Epithelial cell of prostate (primary cell): Measurements from ENCODE around the gene HSPA1A.
A peak's percentile ranks its signal among the peaks of the same experiment; 100 is the strongest.
"Not testable (repeated sequence)": the region's sequence is repeated elsewhere in the genome, so short reads cannot be mapped to it uniquely, and the experiment has no call there.

Source experiments
- DNase-seq: peaks from one replicate; pipeline ENCODE4 v3.0.0-alpha.2; 2011; ENCODE audit warnings: low read depth, low spot score
- H3K27ac ChIP-seq: fragments of 450-650 bp; 2 replicates; pipeline ENCODE4 v1.5.1; 2017; ENCODE audit warnings: mild to moderate bottlenecking

Gene HSPA1A

DNA sequence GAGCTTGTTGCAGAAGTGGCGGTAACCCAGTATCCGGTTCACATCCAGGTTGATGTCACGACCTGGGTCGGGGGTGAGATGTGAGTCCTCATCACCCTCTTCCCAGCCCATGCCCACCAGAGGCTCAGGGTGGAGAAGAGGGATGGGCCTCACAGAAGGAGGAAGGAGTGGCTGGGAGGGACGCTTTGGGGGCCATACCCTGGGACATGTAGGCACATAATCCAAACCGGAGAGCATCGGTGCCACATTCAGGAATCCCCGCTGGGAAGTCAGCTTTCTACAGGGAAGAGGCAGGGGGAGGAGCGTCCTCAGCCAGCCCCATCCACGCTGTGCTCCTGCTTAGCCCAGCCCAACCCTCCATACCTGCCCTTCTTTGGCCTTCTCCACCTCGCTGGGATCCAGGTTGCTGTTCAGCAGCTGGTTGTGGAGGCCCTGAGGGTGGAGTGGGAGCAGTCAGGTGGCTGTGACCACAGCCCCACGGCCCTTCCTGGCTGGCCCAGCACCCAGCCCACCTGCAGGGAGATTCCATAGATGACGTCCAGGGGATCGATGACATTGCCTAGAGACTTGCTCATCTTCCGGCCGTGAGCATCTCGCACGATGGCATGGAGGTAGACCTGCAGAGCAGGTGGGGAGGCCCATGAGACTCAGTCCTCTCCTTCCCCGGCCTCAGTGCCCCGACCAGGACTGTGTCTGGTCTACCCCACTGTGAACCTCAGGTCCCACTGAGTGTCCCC lies 34.7 kb upstream of the HSPA1A start:
- H3K27ac ChIP-seq = no peak overlapping the region
- DNase-seq = no peak

DNA sequence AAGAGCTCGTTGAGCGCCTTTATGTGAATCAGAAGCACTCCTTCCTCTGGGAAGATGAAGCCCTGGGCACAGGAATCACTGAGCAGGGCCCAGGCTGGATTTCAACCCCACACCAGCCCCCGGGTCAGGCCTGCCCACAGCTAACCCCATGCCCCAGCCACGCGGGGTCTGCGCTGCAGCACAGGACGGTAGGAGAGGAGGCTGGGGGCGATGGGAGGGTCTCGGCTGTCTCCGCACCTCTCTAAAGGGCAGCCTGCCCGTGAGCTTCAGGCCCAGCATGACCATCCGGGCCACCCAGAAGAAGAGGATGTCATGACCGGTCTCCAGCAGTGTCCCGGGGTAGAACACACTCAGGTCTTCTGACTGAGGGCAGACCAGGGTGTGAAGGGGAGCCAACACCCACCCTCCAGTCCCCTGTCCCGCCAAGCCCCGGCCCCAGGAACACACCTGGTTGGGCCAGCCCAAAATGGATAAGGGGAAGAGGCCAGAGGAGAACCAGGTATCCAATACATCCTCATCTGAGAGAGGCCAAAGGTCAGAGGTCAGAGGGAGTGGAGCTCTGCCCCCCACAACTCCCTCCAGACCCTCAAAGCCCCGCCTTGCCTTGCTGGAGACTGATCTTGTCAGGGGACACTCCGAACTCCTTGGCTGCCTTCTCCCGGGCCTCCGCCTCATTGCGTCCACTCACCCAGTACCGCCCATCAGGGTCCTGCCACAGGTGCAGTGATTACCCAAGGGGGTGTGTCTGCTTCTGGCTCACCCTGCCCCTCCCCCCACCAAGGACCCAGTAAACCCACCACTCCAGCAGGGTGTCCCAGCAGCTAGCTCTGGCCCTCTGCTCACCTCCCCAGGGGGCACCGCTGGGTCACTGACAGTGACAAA lies 33.9 kb upstream of the HSPA1A start:
- H3K27ac ChIP-seq = no peak overlapping the region

DNA sequence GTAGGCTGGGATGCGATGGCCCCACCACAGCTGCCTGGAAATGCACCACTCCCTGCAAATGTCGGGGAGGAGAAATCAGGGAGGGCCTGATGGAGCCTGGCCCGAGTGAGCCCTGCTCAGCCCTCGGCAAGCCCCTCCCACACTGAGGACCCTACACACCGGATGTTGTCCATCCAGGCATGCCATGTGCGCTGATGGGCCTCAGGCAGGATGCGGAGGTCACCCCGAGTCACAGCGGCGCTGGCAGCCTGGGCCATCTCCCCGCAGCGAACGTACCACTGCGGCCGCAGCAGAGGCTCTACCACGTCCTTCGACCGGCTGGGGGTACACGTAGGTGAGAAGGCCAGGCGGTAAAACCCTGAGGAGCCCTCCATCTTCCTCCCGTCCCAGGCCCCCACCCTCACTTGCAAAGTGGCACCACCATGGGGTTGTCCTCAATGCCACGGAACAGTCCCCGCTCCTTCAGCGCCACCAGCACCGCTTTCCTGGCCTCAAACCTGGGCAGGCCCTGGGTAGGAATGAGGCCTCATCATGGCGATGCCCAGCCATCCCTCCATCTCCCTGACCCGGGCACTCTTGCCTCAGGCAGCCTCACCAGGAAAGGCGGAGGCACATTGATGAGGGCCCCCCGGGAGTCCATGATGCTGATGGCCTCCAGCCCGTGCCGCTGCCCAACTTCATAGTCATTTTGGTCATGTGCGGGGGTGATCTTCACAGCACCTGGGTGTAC lies 33.1 kb upstream of the HSPA1A start:
- no peak overlapping the region for H3K27ac ChIP-seq
- no peak for DNase-seq

More for the DNA sequence above, 33.9 kb upstream of the HSPA1A start:
- no peak for DNase-seq

- DNase-seq = no peak
- no peak overlapping the region for H3K27ac ChIP-seq
Measured at GRCh38 chr6:31784098-31784925, 31.0 kb upstream of the HSPA1A start.

DNA sequence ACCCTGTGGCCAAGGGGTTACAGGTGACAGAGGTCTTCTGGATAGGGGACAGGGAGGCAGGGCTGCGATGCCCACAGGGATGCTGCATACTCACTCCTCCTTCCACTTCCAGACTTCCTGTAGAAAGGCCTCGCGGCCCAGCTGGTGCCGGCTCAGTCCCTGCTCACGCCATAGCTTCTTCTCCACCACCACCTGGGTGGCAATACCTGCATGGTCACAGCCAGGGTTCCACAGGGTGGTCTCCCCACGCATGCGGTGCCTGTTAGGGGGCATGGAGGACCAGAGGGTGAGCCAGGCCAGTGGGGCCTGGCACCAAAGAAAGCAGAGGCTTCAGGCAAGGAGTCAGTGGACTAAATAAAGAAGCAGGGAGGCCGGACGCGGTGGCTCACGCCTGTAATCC lies 29.9 kb upstream of the HSPA1A start:
- no peak overlapping the region for H3K27ac ChIP-seq
- no peak for DNase-seq

GRCh38 chr6:31791324-31792089 lies 23.8 kb upstream of the HSPA1A start:
- H3K27ac ChIP-seq = peak overlapping the region; percentile 94
- DNase-seq = no peak

DNA sequence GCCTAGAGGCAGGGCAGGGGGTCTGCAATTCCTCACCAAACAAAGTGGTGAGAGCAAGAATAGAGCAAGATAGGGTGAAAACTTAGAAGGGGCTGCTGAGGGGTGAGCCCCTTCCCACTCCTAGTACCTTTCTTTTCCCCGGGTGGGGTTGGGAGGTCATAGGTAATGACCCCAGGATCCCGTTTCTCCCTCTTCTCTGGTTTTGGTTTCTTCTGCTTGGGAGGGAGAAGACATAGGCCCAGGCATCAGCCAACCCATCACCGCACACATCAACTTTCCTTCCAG lies 23.3 kb upstream of the HSPA1A start:
- H3K27ac ChIP-seq = peak overlapping the region; percentile 94
- DNase-seq = no peak

DNA sequence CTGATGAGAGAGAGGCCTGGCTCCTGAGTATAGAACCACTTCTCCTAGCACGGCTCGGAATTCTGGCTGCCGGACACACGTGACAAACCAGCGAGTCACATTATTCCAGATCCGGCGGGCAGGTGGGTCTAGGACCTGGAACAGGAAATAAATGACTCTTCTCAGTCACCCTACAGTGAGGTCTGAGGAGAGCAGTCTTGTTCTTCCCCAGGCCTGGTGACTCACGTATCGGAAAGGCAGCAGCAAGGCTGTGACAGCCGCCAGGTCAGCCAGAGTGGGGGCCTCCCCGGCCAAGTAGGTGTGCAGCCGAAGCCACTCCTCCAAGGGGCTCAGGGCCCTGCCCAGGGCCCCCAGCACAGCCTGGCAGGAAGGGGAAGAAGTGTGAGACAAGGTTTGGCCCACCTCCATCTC lies 22.6 kb upstream of the HSPA1A start:
- H3K27ac ChIP-seq = peak overlapping the region; percentile 94
- DNase-seq = peak; percentile 66

- not testable (repeated sequence) for DNase-seq
- H3K27ac ChIP-seq = peak overlapping the region; percentile 94
Measured at GRCh38 chr6:31793927-31794245, 21.5 kb upstream of the HSPA1A start.

GRCh38 chr6:31794294-31794865 lies 21.0 kb upstream of the HSPA1A start:
- no peak for DNase-seq
- H3K27ac ChIP-seq = peak overlapping the region; percentile 94

DNA sequence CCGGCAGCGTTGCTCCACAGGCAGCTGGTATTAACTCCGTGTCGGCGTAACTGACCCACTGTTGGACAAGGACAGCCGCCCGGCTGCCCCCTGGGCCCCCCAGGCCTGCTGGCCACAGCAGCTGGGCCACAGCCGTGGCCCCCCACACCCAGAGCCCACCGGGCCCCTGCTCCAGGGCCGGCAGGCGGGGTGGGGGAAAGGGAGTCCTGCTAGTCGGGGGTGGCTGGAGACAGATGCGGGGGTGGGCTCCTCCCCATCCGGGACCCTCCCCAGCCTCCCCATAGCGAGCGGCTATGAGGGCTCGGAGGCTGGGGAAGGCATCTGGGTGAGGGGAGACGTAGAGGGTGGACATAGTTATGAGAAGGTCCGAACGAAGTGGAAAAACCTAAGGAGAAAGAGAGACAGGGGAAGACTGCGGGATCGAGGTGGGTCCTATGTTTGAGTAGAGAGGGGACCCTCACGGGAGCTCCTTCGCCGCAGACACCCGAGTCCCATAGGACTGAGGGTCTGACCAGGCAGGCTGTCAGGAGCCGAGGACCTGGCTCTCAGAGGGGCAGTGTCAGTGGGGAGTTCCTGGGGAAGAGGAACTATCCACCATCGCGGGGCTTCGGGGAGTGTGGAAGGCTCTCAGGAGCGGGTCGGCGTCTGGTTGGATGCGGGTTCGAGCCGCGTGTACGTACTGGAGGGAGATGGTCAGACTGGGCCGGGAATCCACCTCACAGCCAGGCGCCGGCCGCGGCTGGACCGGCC lies 20.3 kb upstream of the HSPA1A start:
- DNase-seq = no peak
- H3K27ac ChIP-seq = peak overlapping the region; percentile 94

GRCh38 chr6:31795616-31796298 lies 19.6 kb upstream of the HSPA1A start, which contains the start of gene VARS1:
Gene VARS1, minus strand, starts transcription at chr6:31795752. Its CDS starts 535 bp downstream, at chr6:31795217.
- peak; percentile 52 for DNase-seq
- peak within 1 kb of the TSS; percentile 94 for H3K27ac ChIP-seq

- DNase-seq = no peak
- peak overlapping the region; percentile 94 for H3K27ac ChIP-seq
Measured at GRCh38 chr6:31796993-31797385, 18.4 kb upstream of the HSPA1A start.

GRCh38 chr6:31797588-31797987 lies 17.8 kb upstream of the HSPA1A start:
- DNase-seq = no peak
- H3K27ac ChIP-seq = peak overlapping the region; percentile 94

GRCh38 chr6:31799781-31800180 lies 15.6 kb upstream of the HSPA1A start:
- H3K27ac ChIP-seq = no peak overlapping the region
- no peak for DNase-seq

DNA sequence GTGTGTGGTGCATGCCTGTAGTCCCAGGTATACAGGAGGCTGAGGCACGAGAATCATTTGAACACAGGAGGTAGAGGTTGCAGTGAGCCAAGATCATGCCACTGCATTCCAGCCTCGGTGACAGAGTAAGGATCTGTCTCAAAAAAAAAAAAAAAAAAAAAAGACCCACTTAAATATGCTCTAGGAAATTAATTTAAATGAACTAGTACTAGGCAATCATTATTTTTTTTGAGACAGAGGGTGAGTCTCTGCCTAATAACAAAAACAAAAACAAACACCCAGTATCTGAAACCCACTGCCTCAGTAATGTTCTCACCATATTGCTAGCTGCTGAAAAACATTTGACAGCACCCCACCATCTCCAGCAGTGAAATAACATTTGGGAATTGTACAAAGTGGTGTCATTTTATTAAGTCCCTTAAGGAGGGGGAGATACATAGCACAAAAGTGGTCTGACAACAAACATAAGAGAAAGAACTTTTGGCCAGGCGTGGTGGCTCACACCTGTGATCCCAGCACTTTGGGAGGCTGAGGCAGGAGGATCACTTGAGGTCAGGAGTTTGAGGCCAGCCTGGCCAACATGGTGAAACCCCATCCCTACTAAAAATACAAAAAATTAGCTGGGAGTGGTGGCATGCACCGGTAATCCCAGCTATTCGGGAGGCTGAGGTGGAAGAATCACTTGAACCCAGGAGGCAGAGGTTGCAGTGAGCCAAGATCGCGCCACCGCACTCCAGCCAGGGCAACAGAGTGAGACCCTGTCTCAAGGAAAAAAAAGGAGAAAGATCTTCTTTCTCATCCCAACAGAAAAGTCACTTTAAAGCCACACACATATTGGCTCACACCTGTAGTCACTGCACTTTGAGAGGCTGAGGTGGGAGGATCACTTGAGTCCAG lies 14.1 kb upstream of the HSPA1A start:
- not testable (repeated sequence) for H3K27ac ChIP-seq

DNA sequence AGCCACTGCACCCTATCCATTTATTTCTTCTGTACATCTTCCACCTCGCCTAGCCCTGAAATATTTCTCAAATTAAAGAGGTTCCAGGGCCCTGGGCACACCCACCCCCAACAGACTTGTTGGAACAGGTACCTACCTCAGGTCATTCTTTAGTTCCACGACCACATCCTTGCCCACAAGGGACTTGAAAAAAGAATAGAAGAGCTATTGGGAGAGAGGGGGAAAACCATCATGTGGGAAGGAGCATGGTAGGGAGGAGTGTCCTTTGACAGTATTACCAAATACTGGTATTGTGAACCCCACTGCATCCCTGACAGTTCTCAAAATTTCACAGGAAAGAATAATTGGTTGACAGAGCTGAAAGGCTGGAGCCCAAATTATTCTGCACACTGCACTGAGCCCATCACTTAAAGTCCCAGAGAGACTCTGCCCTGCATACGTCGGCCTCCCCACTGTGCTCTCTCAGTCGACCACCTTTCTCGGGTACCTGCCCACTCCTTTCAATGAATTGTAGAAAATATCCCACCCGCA lies 9.3 kb upstream of the HSPA1A start:
- peak overlapping the region; percentile 70 for H3K27ac ChIP-seq
- DNase-seq = no peak

More for the DNA sequence above, 14.1 kb upstream of the HSPA1A start:
- not testable (repeated sequence) for DNase-seq
